GM18526 (cell line): ENCODE measurements around the gene POT1.

Source experiments
- POLR2A ChIP-seq: IDR thresholded peaks from 3 replicates; pipeline ENCODE4 v1.6.1; 2011; ENCODE audit not compliant: insufficient read length; ENCODE audit errors: extremely low read depth

Gene POT1

GRCh38 chr7:124856299-124856888, 73.2 kb downstream of the POT1 start:
- TF ChIP-seq POLR2A, result no peak

- no peak for TF ChIP-seq POLR2A
Observed at GRCh38 chr7:124843336-124843735, 86.3 kb downstream of the POT1 start.

GRCh38 chr7:124840435-124840834, 89.2 kb downstream of the POT1 start:
- no peak for TF ChIP-seq POLR2A

GRCh38 chr7:124839687-124840086, 89.9 kb downstream of the POT1 start:
- TF ChIP-seq POLR2A, result no peak

DNA sequence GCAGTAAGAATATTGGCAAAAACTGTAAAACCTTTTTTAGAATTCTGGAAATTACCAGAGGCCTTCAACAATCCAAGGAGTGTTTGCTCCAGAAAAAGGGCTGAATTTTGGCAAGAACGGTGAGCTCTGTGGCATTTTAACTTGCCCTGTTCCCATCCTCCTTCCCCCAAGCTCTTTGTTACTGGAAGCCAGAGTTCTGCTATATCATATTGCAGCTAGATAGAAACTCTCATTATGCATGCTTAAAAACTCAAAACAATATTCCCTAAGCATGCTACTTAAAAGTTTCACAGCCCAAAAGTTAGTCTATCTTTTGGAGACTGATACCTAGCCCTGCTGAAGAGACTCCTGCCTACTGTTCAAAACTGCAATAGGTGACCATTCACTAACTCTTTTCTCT, 93.5 kb downstream of the POT1 start:
- no peak for TF ChIP-seq POLR2A

- no peak for TF ChIP-seq POLR2A
Observed at GRCh38 chr7:124818807-124819206, 110.8 kb downstream of the POT1 start.

DNA sequence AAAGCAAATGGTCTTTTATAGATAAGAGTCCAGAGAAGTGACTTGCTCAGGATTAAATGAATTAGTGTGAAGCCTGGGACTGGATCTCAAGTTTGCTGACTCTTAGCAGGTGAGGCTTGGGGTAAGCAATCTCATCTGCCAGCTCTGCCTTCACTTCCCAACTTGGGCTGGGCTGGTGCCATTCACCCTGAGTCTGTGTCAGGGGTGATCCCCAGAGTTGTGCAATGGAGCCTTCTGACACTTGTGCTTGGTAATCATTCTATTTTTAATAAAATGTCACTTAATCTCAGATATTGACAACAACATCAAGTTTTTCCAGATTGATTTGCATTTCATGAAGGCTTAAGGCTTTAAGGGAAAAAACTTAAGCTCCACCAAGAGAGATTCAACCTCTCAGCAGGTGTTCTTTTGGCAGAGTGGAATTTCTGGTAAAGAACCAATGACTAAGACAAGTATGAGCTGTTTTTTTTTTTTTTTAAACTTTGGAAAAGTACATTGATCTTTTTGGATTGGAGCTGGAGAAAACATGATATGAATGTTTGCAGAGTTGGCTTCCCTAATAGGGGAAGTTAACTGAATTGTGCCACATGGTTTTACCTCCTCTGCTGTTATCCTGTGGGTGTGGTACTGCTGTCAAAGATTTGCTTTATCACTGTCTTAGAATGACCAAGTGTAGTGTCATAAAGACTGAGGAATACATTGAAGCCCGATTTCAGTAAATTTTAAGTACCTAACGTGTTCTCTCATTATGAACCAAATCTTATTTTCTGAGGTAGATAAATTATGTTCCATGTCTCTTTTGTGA, 115.4 kb downstream of the POT1 start:
- TF ChIP-seq POLR2A, result no peak

- TF ChIP-seq POLR2A, result no peak
Observed at GRCh38 chr7:124812764-124813163, 116.9 kb downstream of the POT1 start.

- TF ChIP-seq POLR2A, result no peak
Observed at GRCh38 chr7:124811341-124811740, 118.3 kb downstream of the POT1 start.

DNA sequence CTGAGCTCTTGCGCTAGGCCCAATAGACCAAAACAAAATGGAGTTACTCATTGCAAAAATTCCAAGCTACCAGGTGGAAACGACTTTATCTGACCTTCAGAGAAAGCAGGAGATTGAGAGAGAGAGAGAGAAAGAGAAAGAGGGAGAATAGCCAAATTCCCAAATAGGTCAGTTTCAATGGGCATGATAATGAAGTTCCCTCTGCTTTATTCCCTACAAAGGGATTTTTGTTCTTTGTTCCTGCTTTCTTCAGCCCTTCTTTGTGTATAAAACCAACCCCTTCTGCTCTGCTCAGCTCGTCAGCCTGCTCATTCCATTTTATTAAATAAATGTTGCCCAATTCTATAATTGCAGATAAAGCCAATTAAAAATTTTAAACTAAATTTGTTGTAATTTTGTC, 119.0 kb downstream of the POT1 start:
- TF ChIP-seq POLR2A, result no peak

- no peak for TF ChIP-seq POLR2A
Observed at GRCh38 chr7:124808206-124808605, 121.4 kb downstream of the POT1 start.

DNA sequence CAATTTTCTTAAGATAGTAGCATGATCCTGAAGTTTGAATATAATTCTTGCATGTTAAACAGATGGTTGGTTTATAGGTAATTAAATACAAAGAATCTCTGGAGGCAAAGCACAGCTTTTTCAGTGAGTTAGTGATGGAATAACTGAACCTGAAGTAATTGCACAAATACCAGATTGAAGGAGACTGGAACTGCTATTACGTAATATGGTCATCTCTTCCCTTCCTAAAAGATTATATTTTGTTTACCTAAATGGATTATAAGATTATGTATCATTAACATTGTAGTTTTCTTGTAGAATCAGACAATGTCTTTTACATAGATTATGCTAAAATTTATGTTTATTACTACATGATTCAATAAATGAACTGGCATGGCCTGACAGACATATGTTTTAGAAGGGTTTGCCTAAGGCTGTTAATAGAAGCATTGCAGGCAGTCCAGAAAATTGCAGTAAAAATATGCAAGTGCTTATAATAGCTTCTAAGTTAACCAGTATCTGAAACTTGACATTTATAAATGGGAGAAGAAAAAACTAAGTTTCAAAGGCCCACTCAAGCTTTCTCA, 128.2 kb downstream of the POT1 start:
- no peak for TF ChIP-seq POLR2A

DNA sequence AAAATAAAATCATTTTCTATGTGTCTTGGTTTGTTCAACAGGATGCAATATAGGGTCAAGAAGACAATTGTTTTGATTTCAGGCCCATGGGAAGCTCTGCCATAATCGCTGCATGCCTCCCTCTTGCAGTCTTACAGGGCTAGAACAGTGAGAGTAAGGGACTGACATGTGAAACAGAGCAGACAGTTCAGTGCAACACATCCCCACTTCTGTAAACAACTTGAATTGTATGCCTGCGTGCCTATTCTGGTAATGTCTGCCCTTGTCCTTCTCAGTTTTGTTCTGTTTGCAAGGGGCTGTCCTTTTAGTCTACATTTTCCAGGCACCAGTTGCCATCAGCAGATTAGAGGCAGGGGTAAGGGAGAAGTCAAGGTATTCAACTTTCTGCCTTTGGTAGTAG, 129.2 kb downstream of the POT1 start:
- no peak for TF ChIP-seq POLR2A

- TF ChIP-seq POLR2A, result no peak
Observed at GRCh38 chr7:124799448-124799847, 130.2 kb downstream of the POT1 start.

GRCh38 chr7:124796771-124797170, 132.9 kb downstream of the POT1 start:
- TF ChIP-seq POLR2A, result no peak

DNA sequence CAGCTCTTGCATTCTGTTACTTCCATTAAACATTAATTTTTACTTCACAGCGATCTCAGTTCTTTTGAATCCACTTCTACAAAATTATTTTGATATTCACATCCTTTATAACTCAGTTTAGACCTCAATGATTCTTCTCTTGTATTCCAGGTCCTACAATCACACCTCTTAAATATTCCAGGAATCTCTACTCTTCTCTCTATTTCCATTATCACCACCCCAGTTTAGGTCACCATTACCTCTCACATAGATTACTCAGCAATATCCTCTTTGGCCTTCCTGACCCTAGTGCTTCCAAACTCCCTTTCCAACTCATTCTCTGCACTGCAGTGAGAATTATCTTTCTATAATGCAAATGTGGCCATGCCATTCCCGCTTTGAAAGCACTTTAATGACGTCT, 136.9 kb downstream of the POT1 start:
- TF ChIP-seq POLR2A, result no peak
